RKO (cell line): ENCODE measurements around the gene DCDC2.
"Not testable (repeated sequence)": the region's sequence is repeated elsewhere in the genome, so short reads cannot be mapped to it uniquely, and the experiment has no call there.

Experiments used
- DNase-seq: peaks from one replicate; pipeline ENCODE4 v3.0.0-alpha.2; 2016; ENCODE audit warnings: low spot score

Gene DCDC2

GRCh38 chr6:24357336-24358218 lies at the start of gene DCDC2:
Gene DCDC2, minus strand, starts transcription at chr6:24358059. Its CDS starts 309 bp downstream, at chr6:24357750.
- DNase-seq, result no peak

- no peak for DNase-seq
Measured at GRCh38 chr6:24405262-24405661, 47.4 kb upstream of the DCDC2 start.

- peak; percentile 59 for DNase-seq
Measured at GRCh38 chr6:24403501-24403824, 45.6 kb upstream of the DCDC2 start.

- DNase-seq, result peak; percentile 80
Measured at GRCh38 chr6:24402697-24403500, 45.0 kb upstream of the DCDC2 start, which contains the start of gene MRS2. Gene MRS2, plus strand, starts transcription at chr6:24402936. Its CDS starts 111 bp downstream, at chr6:24403047.

- no peak for DNase-seq
Measured at GRCh38 chr6:24401458-24401857, 43.6 kb upstream of the DCDC2 start.

GRCh38 chr6:24400045-24401039 lies 42.5 kb upstream of the DCDC2 start:
- not testable (repeated sequence) for DNase-seq

GRCh38 chr6:24397631-24398030 lies 39.8 kb upstream of the DCDC2 start:
- DNase-seq, result no peak

GRCh38 chr6:24396824-24397223 lies 39.0 kb upstream of the DCDC2 start:
- no peak for DNase-seq

- peak; percentile 65 for DNase-seq
Measured at GRCh38 chr6:24394780-24395437, 37.0 kb upstream of the DCDC2 start.

- DNase-seq, result no peak
Measured at GRCh38 chr6:24394061-24394779, 36.4 kb upstream of the DCDC2 start.

GRCh38 chr6:24391756-24392405 lies 34.0 kb upstream of the DCDC2 start:
- no peak for DNase-seq

- no peak for DNase-seq
Measured at GRCh38 chr6:24391208-24391607, 33.3 kb upstream of the DCDC2 start.

- no peak for DNase-seq
Measured at GRCh38 chr6:24387818-24388217, 30.0 kb upstream of the DCDC2 start.

- DNase-seq, result no peak
Measured at GRCh38 chr6:24385536-24386269, 27.8 kb upstream of the DCDC2 start.

- not testable (repeated sequence) for DNase-seq
Measured at GRCh38 chr6:24384369-24385130, 26.7 kb upstream of the DCDC2 start.

GRCh38 chr6:24382891-24383494 lies 25.1 kb upstream of the DCDC2 start:
- DNase-seq, result not testable (repeated sequence)

GRCh38 chr6:24382220-24382540 lies 24.3 kb upstream of the DCDC2 start:
- DNase-seq, result no peak
